Activated T-cell treated with anti-CD3 and anti-CD28 coated beads for 24 hours (primary cell): ENCODE measurements around the gene SIMC1.

ENCODE experiments used
- DNase-seq: peaks from one replicate; pipeline ENCODE4 v3.0.0-alpha.2; 2020; ENCODE audit warnings: low read depth

Gene SIMC1

GRCh38 chr5:176317534-176318374 is 79.5 kb downstream of the SIMC1 start:
- DNase-seq = no peak

DNA sequence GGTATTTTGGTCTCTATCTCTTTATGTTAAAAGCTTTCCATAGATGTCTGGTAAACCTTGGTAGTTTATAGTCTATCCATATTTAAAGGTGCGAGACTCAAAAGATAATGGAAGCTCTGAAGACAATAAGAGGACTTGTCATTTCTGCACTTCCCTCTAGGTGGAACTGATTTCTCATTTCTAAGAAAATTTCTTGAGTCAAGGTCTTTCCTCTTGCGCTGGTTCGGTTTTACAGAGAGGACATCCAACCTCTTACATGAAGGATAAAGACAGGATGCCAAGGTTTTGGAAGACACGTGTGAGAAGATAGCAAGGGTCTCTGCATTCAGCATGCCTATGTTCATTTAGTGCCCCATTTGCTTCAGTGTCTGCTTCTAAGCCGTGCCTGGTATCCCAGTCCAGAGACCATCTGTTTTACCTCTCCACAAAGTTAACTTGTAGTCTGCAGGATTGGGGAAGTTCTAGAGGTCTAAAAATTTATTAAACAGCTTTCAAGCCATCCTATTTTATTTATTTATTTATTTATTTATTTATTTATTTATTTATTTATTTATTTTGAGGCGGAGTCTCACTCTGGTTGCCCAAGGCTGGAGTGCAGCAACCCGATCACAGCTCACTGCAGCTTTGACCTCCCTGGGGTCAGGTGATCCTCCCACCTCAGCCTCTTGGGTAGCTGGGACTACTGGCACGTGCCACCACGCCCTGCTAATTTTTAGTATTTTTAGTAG is 81.8 kb downstream of the SIMC1 start:
- DNase-seq = no peak

DNA sequence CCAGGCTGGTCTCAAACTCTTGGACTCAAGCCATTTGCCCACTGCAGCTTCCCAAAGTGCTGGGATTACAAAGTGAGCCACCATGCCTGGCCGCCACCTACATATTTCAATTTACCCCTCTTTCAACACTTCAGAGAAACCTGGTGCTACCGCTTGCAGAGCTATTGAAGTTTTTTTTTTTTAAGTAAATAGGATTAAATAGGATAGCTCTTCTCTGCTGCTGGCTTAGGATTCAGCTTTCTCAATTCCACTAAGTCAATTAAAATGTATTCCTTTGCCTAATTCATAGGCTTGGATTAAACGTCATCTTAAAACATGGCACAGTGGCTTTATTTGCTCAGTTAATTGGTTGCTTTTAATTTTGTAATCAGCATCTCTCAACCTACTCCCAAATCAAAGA is 82.4 kb downstream of the SIMC1 start:
- DNase-seq = no peak

DNA sequence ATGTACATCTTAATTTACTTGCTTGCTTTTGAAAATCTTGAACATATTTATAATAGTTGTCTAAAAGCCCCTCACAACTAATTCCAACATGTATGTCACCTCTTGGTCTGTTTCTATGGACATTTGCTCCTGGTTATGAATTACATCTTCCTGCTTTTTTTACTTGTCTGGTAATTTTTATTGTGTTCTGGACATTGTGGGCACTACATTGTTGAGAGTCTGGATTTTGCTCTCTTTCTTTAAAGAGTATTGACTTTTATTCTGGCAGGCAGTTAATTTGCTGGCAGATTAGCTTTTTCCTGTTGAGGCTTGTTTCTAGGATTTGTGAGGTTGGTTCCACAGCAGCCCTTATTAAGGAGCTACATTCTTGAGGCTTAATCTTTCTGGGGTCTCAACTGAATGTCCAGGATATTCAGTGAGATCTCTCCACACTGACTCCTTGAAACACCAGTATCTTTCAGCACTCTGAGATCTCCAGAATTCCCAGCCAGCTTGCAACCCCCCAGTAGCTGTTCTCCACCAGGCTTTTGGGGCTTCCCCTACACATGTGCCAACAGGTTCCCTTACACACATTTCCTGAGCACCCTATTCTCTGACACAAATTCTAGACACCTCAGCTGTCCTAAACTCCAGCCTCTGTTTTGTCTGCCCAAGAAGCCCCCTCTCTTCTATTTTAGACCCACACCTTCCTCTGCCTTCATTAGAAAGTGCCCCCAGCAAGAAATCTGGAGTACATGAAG is 96.0 kb downstream of the SIMC1 start:
- no peak for DNase-seq

DNA sequence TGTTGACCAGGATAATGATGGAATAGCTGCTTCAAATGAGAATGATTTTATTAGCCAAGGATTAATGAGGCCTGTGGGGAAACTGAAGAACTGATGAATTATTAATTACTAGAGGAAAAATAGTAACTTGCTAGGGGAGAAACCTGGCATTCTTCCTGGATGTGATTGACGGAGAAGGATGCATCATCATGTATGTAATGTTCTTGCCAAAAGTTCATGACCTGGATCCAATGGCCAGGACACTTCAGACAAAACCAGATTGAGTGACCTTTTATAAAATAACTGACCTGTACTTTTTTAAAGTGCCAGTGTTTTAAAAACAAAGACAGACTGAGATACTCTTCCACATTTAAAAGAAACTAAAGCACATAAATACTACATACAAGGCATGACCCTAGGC is 99.7 kb downstream of the SIMC1 start:
- DNase-seq = no peak

- DNase-seq = no peak
Observed at GRCh38 chr5:176339304-176339703, 101.1 kb downstream of the SIMC1 start.

- no peak for DNase-seq
Observed at GRCh38 chr5:176341325-176342157, 103.3 kb downstream of the SIMC1 start.

GRCh38 chr5:176342158-176342483 is 103.9 kb downstream of the SIMC1 start:
- no peak for DNase-seq

DNA sequence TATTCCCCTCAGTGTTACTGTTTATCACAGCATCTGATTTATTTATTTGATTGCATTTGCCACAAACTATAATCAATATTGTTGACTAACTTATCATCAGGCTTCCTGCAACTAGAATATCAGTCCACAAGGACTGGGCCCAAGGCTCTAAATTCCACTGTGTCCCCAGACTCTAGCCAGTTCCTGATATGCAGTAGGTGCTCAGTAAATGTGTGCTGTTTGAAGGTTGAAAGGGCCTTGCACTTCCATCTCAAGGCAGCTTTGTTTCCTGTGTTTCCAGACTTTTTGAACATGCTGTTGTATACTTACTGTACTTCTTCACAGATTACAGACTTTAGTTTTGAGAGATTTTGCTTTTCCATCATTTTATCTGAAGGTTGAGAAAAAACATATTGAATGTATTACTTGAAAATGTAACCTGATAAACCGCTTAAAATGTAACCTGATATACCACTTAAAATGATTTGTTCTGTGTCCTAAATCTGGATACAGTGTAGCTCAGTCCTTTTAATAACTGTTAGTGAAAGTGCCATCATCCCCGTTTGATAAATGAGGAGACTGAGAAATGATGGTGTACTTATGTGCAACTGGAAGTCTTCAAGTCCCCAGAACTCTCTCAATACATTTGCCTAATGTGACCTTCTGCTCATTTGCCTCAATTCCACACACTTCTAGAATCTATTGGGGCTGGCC is 104.7 kb downstream of the SIMC1 start:
- DNase-seq = no peak

DNA sequence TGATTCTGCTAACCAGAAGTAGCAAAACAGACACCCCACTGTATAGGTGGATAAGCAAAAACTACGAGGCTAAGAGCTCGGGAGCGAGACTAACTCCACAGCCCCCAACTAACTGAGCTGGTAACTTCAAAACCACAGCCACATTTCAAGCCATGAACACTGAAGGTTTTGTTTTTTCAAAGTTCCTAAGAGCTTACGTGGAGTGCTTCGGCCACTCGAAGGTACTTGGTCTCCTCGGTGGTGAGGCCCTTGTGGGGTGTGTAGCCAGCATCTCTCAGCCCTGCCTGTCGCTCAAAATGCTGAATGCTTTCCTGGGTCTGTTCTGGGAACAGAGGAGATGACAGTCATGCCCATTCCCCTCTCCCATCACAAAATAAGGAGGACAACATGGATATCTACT is 112.2 kb downstream of the SIMC1 start:
- no peak for DNase-seq

DNA sequence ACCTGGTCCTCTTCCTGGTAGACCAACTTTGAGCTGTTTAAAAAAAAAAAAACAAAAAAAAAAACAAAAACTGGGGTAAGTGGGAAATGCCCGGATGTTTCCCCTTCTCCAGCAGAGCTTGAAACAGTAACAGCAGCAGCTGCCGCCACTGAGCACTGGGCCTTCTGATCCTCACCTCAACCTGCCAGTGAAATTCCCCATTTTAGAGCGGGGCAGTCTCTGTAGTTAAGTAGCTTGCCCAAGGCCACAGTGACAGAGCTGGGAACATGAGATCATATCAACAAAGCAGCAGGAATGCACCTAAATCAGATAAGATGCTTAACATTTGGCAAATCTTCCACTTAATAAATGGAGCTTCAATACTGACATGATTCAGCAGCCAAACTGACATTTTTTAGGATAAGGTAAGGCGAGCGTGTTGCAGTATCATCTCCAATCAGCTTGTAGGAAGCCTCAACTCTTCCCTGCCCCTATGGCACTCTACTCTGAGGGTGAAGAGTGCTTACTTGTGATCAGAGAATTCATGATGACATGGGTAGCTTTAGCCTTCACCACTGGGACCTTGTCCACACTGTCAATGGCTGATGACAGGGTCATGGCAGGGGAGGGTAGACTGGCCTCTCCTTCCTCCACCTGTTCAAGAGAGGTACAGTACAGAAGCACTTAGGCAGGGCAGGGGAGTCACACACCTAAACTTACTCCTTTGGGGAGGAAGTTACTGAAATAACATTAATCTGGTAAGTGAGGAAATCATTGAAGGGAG is 114.1 kb downstream of the SIMC1 start:
- no peak for DNase-seq

- DNase-seq = no peak
Observed at GRCh38 chr5:176353533-176353932, 115.3 kb downstream of the SIMC1 start.

DNA sequence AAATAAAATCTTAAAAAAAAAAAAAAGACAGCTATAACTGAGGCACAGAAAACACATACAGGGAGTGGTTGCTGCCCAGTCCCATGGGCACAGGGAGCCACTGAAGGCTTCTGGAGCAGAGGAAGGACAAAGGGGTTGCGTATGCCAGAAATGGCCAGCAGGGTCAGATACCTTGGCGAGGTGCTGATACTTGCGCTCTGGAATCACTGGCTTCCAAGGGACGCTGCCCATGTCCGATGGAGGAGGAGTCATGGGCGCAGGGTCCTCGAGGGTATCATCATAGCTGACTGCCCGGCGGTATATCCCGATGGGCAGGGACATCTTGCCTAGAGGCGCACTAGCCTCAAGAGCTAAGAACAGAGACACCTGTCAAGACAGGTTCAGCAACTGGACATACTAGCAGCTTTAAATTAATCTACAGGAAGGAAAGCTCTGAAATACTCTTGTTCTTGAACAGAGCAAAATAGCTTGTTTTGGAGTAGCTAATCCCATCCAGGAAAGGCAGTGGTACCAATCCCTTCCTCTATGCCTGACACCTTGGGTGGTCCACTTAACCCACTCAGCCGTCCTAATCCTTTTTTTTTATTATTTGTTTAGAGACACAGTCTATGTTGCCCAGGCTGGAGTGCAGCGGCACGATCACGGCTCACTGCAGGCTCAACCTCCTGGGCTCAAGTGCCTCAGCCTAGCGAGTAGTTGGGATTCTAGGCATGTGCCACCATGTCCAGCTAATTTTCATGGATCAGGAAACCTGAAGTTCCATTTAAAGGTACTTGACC is 117.4 kb downstream of the SIMC1 start:
- DNase-seq = no peak

GRCh38 chr5:176356179-176356566 is 117.9 kb downstream of the SIMC1 start:
- DNase-seq = no peak

- DNase-seq = no peak
Observed at GRCh38 chr5:176359658-176360057, 121.4 kb downstream of the SIMC1 start.

- DNase-seq = no peak
Observed at GRCh38 chr5:176360894-176361436, 122.7 kb downstream of the SIMC1 start.

DNA sequence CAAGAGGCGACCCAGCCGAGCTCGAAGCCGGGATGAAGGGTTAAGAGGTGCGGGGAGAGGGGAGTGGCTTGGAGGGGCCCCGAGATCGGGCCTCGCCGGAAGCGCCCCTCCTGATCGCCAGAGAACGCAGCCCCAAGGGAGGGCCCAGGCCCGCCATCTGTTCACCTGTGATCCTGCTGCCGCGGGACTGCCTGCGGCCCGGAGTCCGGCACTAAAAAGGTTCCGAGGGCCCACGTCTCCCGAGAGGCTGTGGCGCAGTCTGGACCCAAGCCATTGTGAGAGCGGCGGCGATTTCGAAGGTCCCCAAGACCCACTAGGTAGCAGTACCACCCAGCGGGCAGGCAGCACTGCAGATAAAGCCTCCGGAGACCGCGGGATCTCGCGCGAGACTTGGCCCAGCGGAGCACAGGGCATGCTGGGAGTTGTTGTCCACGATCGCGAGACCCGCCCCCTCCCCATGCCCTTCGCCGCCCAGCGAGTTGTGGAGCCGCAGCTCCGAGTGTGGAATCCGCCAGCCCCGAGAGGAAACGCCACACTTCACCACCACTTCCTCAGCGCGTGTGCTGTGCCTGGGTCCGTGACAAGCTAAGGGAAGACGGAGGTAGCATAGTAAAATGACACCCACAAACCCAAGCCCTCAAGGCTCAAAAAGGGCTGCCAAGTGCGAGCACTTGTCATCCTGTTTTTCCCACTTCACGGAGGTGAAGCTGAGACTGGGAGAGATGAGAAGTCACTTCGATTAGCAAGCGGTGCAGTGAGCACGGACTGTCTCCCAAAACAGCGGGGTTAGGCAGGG is 123.4 kb downstream of the SIMC1 start, which contains the start of gene KIAA1191:
KIAA1191 (minus strand) TSS at position 328 of the 796 bp plus-strand sequence. CDS start 2,256 bp downstream, outside the sequence.
- peak; percentile 88 for DNase-seq

GRCh38 chr5:176362233-176362490 is 123.9 kb downstream of the SIMC1 start:
- no peak for DNase-seq
